B cell (primary cell): ENCODE results near the gene TRIM16. TPM values are rescaled to one million over a fixed set of nuclear protein-coding genes. Genes with fewer than 3 reads are reported as not detected.
"Not testable (repeated sequence)": the region's sequence is repeated elsewhere in the genome, so short reads cannot be mapped to it uniquely, and the experiment has no call there.

Experiments used
- ATAC-seq: fragments of 200-7000 bp; cut with Tn5 transposase; one replicate; pipeline ENCODE4 v1.10.0; 2021; ENCODE audit warnings: low read depth, mild to moderate bottlenecking, moderate number of reproducible peaks, moderate library complexity
- CTCF ChIA-PET: fragments of 350-600 bp; sonication (Branson Sonifier 250); formaldehyde crosslinking; loops from one replicate; lab custom pipeline; 2021; ENCODE audit warnings: antibody characterized with exemption, inconsistent platforms; lab: Charles Lee
- POLR2A ChIA-PET: fragments of 350-600 bp; sonication (Branson Sonifier 250); formaldehyde crosslinking; loops from one replicate; lab custom pipeline; 2021; ENCODE audit warnings: antibody characterized with exemption; lab: Charles Lee
- DNase-seq: peaks from one replicate; pipeline ENCODE4 v3.0.0; 2013
- H2AFZ ChIP-seq: 2 replicates; pipeline ENCODE4 v1.6.1; 2012; ENCODE audit warnings: mild to moderate bottlenecking, low read depth, low read length; ENCODE audit not compliant: insufficient read depth, poor library complexity, severe bottlenecking
- H3K27ac ChIP-seq, 2 donors: 1 replicate in 1 of 2; 2 replicates in 1 of 2; pipeline ENCODE4 v1.5.1; 2012 to 2013; ENCODE audit warnings: low read length in 2 of 2, mild to moderate bottlenecking in 2 of 2, moderate library complexity in 1 of 2
- H3K27me3 ChIP-seq, 4 experiments: fragments of 200-600 bp in 1 of 4; sonication (generic) in 1 of 4; replicated peaks in 1 of 4; 1 replicate in 2 of 4; 2 replicates in 2 of 4; pipeline versions ENCODE4 v1.6.1 to v1.7.0; 2013 to 2016; ENCODE audit warnings: low read length in 3 of 4, mild to moderate bottlenecking in 2 of 4, mixed read lengths in 1 of 4, moderate library complexity in 1 of 4; ENCODE audit not compliant: insufficient read depth in 4 of 4, control insufficient read depth in 3 of 4; ENCODE audit errors: control extremely low read depth in 1 of 4
- H3K36me3 ChIP-seq, 2 experiments: replicated peaks in 1 of 2; 1 replicate in 1 of 2; 2 replicates in 1 of 2; pipeline versions ENCODE4 v1.6.1 to v1.7.1; 2013; ENCODE audit warnings: low read length in 1 of 2; ENCODE audit not compliant: insufficient read depth in 2 of 2, control insufficient read depth in 1 of 2; ENCODE audit errors: control extremely low read depth in 1 of 2, extremely low read depth in 1 of 2
- H3K4me1 ChIP-seq, 2 donors: fragments of 200-600 bp in 1 of 2; sonication (generic) in 1 of 2; 1 replicate in 1 of 2; 2 replicates in 1 of 2; pipeline versions ENCODE4 v1.5.1 to v1.6.1; 2013 to 2017; ENCODE audit warnings: low read length in 2 of 2; ENCODE audit not compliant: control insufficient read depth in 2 of 2, insufficient read depth in 2 of 2
- H3K4me2 ChIP-seq: replicated peaks from 2 replicates; pipeline ENCODE3; 2012; ENCODE audit warnings: mild to moderate bottlenecking, low read depth, low read length; ENCODE audit not compliant: poor library complexity, severe bottlenecking
- H3K4me3 ChIP-seq, 5 experiments: fragments of 200-600 bp in 1 of 5; sonication (generic) in 1 of 5; 1 replicate in 3 of 5; 2 replicates in 2 of 5; pipeline versions ENCODE4 v1.5.1 to v1.7.0; 2011 to 2016; ENCODE audit warnings: low read length in 4 of 5, mild to moderate bottlenecking in 4 of 5, low read depth in 2 of 5, control low read depth in 1 of 5, moderate library complexity in 1 of 5; ENCODE audit not compliant: insufficient read depth in 1 of 5; ENCODE audit errors: control extremely low read depth in 1 of 5, extremely low read depth in 1 of 5
- H3K79me2 ChIP-seq: fragments of 200-600 bp; sonication (generic); one replicate; pipeline ENCODE4 v1.6.0; 2016; ENCODE audit warnings: low read length; ENCODE audit not compliant: control insufficient read depth, insufficient read depth
- H3K9ac ChIP-seq: fragments of 200-600 bp; sonication (generic); 2 replicates; pipeline ENCODE4 v1.6.1; 2017; ENCODE audit warnings: mild to moderate bottlenecking, low read length, moderate library complexity
- H3K9me3 ChIP-seq, 3 donors: one replicate each; pipeline versions ENCODE4 v1.6.1 to v1.7.1; 2013; ENCODE audit warnings: low read length in 2 of 3; ENCODE audit not compliant: control insufficient read depth in 2 of 3, insufficient read depth in 1 of 3; ENCODE audit errors: control extremely low read depth in 1 of 3
- H4K20me1 ChIP-seq: 2 replicates; pipeline ENCODE4 v1.6.0; 2012; ENCODE audit warnings: mild to moderate bottlenecking, low read length; ENCODE audit not compliant: insufficient read depth, control insufficient read depth, poor library complexity, severe bottlenecking
- H3K27ac Mint-ChIP-seq: one replicate; pipeline ENCODE4 v1.8.0; 2021; ENCODE audit warnings: mixed read lengths
- H3K27me3 Mint-ChIP-seq: one replicate; pipeline ENCODE4 v1.8.0; 2021; ENCODE audit warnings: mixed read lengths
- H3K4me1 Mint-ChIP-seq: one replicate; pipeline ENCODE4 v1.8.0; 2021; ENCODE audit warnings: mixed read lengths
- H3K4me3 Mint-ChIP-seq: one replicate; pipeline ENCODE4 v1.8.0; 2021; ENCODE audit warnings: mixed read lengths
- H3K9me3 Mint-ChIP-seq: one replicate; pipeline ENCODE4 v1.8.0; 2022; ENCODE audit warnings: mixed read lengths; ENCODE audit not compliant: insufficient read depth
- WGBS: methylation state at CpG from one replicate; pipeline ENCODE4 v1.1.5; 2013; ENCODE audit warnings: missing lambda C conversion rate; ENCODE audit not compliant: insufficient coverage; 5-methylcytosine and 5-hydroxymethylcytosine counted together
- intact Hi-C: fragments of 100-400 bp; cut with micrococcal nuclease; formaldehyde crosslinking; loops from one replicate; pipeline ENCODE4 v1.10.0; 2022
- polyA plus RNA-seq: library from polyadenylated mRNA; depleted of rRNA; stranded (reverse); fragments of >200 nt; gene quantifications from 2 replicates; pipeline ENCODE4 v1.2.3, GENCODE V29; 2012
- total RNA-seq, 2 donors: library from RNA; stranded (reverse); fragments of 120-200 nt in 1 of 2; gene quantifications; 1 replicate in 1 of 2; 2 replicates in 1 of 2; pipeline versions ENCODE4 v1.2.3 to v1.2.4, GENCODE V29; 2013 to 2022

TRIM16 gene
- total and polyA plus RNA-seq, 2 donors (not counting 1 experiment from before 2014, with no cell fraction given), result 5.6 to 7.8 TPM

DNA sequence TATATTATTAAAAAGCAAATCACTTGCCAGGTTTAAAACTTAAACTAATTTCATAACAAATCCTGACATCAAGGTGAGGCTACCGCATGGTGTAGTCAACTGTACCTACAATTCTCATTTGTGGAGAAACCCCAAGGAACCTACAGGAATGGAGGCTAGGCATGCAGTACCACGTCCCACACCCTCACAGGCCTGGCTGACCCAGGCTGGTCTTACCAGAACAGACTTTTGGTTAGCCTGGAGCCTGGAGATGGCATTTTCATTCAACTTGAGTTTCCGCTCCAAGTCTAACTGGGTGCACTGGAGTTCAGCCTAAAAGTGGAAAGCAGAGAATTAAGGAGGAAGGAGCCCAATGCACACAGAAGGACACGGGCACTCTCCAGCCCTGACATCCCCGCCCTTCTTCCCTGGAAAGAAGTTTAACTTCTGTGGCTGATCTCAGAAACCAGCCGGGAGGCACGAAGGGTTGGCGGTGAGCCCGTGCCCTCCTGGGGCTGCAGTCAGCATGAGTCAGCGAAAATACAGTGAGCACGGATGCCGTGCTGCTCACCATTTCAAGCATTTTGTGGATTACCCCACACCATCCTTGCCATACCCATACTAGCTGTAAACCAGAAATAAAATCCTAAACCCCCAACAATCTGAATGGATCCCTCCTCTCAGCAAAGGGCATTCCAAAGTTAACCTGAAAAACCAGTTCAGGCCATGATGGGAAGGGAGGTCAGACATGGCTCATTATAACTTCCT, 41.4 kb downstream of the TRIM16 start:
- H3K79me2 ChIP-seq, H4K20me1 ChIP-seq, H3K4me1 Mint-ChIP-seq, DNase-seq, H3K27ac ChIP-seq, intact Hi-C loops, H3K9me3 ChIP-seq, H3K9ac ChIP-seq, H3K36me3 ChIP-seq, H3K9me3 Mint-ChIP-seq, H3K27ac Mint-ChIP-seq, H3K4me3 ChIP-seq, H3K27me3 ChIP-seq, ATAC-seq, POLR2A ChIA-PET, H3K27me3 Mint-ChIP-seq, H3K4me2 ChIP-seq, CTCF ChIA-PET, H2AFZ ChIP-seq, H3K4me1 ChIP-seq, H3K4me3 Mint-ChIP-seq: not testable (repeated sequence)
- WGBS, result no CpG with 5 or more reads among the region's 12 CpGs

DNA sequence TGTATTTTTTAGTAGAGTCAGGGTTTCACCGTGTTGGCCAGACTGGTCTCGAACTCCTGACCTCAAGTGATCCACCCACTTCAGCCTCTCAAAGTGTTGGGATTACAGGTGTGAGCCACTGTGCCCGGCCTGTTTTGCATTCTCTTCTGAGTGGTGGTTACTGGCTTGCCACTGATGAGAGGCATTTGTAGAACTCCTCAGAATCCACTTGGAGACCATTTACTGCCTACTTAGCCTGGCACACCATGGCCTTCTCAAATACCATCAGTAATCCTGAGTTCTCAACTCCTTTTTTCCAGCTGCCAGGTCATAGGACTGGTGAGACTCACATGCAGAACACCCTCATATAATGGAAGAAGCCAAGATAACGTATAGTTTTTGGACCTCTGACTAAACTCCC, 42.1 kb downstream of the TRIM16 start:
- H3K4me2 ChIP-seq, H3K27ac Mint-ChIP-seq, POLR2A ChIA-PET, H3K4me3 Mint-ChIP-seq, ATAC-seq, H3K9me3 ChIP-seq, H3K79me2 ChIP-seq, H3K27ac ChIP-seq, H3K4me1 Mint-ChIP-seq, H3K4me3 ChIP-seq, CTCF ChIA-PET, H3K9me3 Mint-ChIP-seq, H4K20me1 ChIP-seq, H3K4me1 ChIP-seq, H2AFZ ChIP-seq, intact Hi-C loops, DNase-seq, H3K9ac ChIP-seq, H3K27me3 ChIP-seq, H3K36me3 ChIP-seq, H3K27me3 Mint-ChIP-seq: not testable (repeated sequence)
- WGBS, result no CpG with 5 or more reads among the region's 4 CpGs

DNA sequence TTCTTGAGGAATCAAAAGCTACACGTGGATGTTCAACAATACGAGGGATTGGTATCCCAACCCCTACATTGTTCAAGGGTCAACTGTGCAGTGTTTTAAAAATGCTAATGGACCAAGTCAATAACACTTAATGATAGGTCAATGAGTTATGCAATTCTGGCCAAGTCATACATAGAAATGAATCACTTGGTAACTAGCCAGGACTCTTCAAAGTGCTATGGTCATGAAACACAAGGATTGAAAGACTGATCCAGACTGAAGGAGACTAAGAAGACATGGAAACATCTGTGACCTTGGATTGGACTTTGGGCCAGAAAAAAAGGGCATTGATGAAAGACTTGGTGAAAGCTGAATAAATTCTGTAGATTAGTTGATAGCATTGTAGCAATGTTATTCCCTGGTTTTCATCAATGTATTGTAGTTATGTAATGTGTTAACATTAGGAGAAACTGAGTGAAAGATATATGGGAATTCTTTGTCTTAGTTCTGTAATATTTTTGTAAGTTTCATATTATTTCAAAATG, 53.1 kb downstream of the TRIM16 start:
- WGBS, result no CpG with 5 or more reads among the region's 2 CpGs
- H3K36me3 ChIP-seq, H3K79me2 ChIP-seq, DNase-seq, H3K9me3 Mint-ChIP-seq, H3K4me1 ChIP-seq, H3K4me3 ChIP-seq, H3K27me3 Mint-ChIP-seq, H3K4me2 ChIP-seq, H3K4me1 Mint-ChIP-seq, H3K9ac ChIP-seq, POLR2A ChIA-PET, H3K9me3 ChIP-seq, H2AFZ ChIP-seq, CTCF ChIA-PET, H4K20me1 ChIP-seq, H3K27ac Mint-ChIP-seq, H3K4me3 Mint-ChIP-seq, ATAC-seq, H3K27me3 ChIP-seq, H3K27ac ChIP-seq, intact Hi-C loops: not testable (repeated sequence)

DNA sequence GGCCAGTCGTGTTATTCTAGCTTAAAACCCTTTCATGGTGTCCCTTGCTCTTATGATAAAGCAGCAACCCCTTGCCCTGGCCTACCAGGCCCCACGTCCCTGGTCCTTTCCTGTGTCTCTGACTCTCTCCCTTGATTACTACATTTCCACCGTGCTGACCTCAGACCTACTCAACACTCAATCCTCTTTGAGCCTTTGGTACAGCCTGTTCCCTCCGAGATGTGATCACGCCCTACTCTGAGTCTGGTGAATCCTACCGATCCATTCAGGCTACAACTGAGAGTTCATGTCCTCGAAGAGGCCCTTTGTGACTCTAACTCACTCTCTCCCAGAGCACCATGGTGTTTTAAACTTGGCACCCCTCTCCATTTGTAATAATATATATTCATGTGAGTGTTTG, 54.1 kb downstream of the TRIM16 start:
- H3K4me3 ChIP-seq, H3K36me3 ChIP-seq, H3K9me3 ChIP-seq, CTCF ChIA-PET, H3K4me2 ChIP-seq, ATAC-seq, H3K79me2 ChIP-seq, H2AFZ ChIP-seq, H3K27ac Mint-ChIP-seq, H3K27ac ChIP-seq, H3K27me3 Mint-ChIP-seq, POLR2A ChIA-PET, H3K4me1 Mint-ChIP-seq, H3K4me3 Mint-ChIP-seq, intact Hi-C loops, H3K4me1 ChIP-seq, H3K9ac ChIP-seq, DNase-seq, H3K9me3 Mint-ChIP-seq, H3K27me3 ChIP-seq, H4K20me1 ChIP-seq: not testable (repeated sequence)
- 100% methylated on average over 4 of the region's 7 CpGs for WGBS
